Measurements from ENCODE around the gene LRRK1.

- TF ChIP-seq, protein P1, sequence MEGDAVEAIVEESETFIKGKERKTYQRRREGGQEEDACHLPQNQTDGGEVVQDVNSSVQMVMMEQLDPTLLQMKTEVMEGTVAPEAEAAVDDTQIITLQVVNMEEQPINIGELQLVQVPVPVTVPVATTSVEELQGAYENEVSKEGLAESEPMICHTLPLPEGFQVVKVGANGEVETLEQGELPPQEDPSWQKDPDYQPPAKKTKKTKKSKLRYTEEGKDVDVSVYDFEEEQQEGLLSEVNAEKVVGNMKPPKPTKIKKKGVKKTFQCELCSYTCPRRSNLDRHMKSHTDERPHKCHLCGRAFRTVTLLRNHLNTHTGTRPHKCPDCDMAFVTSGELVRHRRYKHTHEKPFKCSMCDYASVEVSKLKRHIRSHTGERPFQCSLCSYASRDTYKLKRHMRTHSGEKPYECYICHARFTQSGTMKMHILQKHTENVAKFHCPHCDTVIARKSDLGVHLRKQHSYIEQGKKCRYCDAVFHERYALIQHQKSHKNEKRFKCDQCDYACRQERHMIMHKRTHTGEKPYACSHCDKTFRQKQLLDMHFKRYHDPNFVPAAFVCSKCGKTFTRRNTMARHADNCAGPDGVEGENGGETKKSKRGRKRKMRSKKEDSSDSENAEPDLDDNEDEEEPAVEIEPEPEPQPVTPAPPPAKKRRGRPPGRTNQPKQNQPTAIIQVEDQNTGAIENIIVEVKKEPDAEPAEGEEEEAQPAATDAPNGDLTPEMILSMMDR (IDR thresholded peaks at IDR 0.05): no peak
- TF ChIP-seq POLR2A (IDR thresholded peaks at IDR 0.05): no peak
- TF ChIP-seq EP300 (IDR thresholded peaks at IDR 0.05): no peak
Measured at GRCh38 chr15:101067660-101068522, 148.7 kb downstream of the LRRK1 start.

Measured in ovary (tissue), 3 donors.